Measurements from ENCODE around the gene SLC35F4.

GRCh38 chr14:57687416-57687815, 178.5 kb downstream of the SLC35F4 start:
- TF ChIP-seq FOXA1 (IDR thresholded peaks at IDR 0.05) (no peak), FOXK2 (IDR thresholded peaks at IDR 0.05) (no peak), SUZ12 (IDR thresholded peaks at IDR 0.05) (no peak), SP1 (IDR thresholded peaks at IDR 0.05) (no peak), ZNF384 (IDR thresholded peaks at IDR 0.05) (no peak), TARDBP (IDR thresholded peaks at IDR 0.05) (no peak), ARNT (IDR thresholded peaks at IDR 0.05) (no peak), LEF1 (IDR thresholded peaks at IDR 0.05; ENCODE audit: borderline replicate concordance) (no peak), FOXM1 (IDR thresholded peaks at IDR 0.05; ENCODE audit: borderline replicate concordance) (no peak), NFRKB (IDR thresholded peaks at IDR 0.05) (no peak)

All from HEK293T (cell line).